GM18907 (cell line): ENCODE data around the gene SEMA4A.

Experiments
- ATAC-seq: cut with Tn5 transposase; IDR thresholded peaks from one replicate; pipeline ENCODE4 v1.9.1; 2021; ENCODE audit warnings: mild to moderate bottlenecking, moderate library complexity; ENCODE audit not compliant: unreplicated experiment

Gene SEMA4A

DNA sequence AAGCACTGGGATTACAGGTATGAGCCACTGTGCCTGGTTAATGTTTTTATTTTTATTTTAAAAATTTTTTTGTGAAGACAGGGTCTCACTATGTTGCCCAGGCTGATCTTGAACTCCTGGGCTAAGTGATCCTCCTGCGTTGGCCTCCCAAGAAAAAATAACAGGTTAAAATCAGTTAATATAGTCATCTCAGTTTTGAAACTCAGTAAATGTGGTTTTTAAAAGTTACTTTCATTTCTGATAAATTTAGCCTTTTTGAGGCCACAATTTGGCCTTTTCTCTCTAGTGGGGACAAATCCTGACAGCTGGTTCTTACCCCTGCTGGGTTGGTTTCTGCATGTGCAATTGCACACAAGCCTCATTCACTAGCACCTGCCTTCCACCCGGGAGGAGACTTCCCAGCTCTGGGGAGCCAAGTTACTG, 72.7 kb downstream of the SEMA4A start:
- peak; percentile 59 for ATAC-seq

DNA sequence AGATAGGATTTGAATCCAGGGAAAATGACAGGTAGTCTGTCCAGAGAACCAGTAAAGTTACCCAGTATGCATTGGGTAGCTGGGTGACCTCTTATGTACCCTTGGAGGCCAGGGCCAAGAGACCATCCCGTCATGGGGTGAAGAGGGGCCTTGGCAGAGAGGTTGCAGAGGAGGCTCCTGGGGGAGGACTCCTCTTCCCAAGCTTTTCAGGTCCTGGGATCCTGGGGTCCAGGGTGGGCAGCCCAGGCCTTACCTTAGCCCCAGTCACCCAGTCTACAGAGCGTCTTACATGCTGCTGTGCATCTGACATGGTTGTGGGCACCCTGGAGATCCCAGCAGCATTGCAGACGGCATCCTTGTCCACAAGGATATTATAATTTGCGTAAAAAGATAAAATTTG, 73.4 kb downstream of the SEMA4A start:
- ATAC-seq = no peak
